ENCODE measurements around the gene FKBP6.

FKBP6 gene

GRCh38 chr7:73329861-73330581, 2.1 kb downstream of the FKBP6 start:
- Histone ChIP-seq H3K27ac (ENCODE audit: low read length) (no peak overlapping the region), H3K9ac (ENCODE audit: low read depth, low read length) (no peak overlapping the region), H3K27me3 (ENCODE audit: insufficient read depth, low read length, poor library complexity) (peaks cover 3% of the 10 kb centered on the region), H4K20me1 (ENCODE audit: insufficient read depth, low read length) (no peaks in the 10 kb centered on the region), H3K4me1 (ENCODE audit: insufficient read depth, low read length) (no peaks in the 10 kb centered on the region), H3K4me3 (ENCODE audit: low read depth in 1 of 2, low read length in 2 of 2) (no peak overlapping the region), H3K4me2 (ENCODE audit: insufficient read depth, low read length) (no peak overlapping the region), H2AFZ (ENCODE audit: low read depth, low read length) (no peak overlapping the region), H3K36me3 (ENCODE audit: insufficient read depth, low read length) (no peaks in the 10 kb centered on the region), H3K9me3 (ENCODE audit: insufficient read depth, low read length, severe bottlenecking) (no peaks in the 10 kb centered on the region), H3K79me2 (ENCODE audit: insufficient read depth, low read length) (no peaks in the 10 kb centered on the region)
- no peak for TF ChIP-seq CTCF (IDR thresholded peaks at IDR 0.05; ENCODE audit: borderline replicate concordance, extremely low read depth, low read length, poor library complexity, severe bottlenecking)
- DNase-seq, result no peak
- ATAC-seq (ENCODE audit: insufficient read depth, low read depth), result no peak

GRCh38 chr7:73330772-73331171, 2.8 kb downstream of the FKBP6 start:
- Histone ChIP-seq H3K36me3 (ENCODE audit: insufficient read depth, low read length) (no peaks in the 10 kb centered on the region), H3K4me3 (ENCODE audit: low read depth in 1 of 2, low read length in 2 of 2) (no peak overlapping the region), H3K27ac (ENCODE audit: low read length) (no peak overlapping the region), H3K4me1 (ENCODE audit: insufficient read depth, low read length) (no peaks in the 10 kb centered on the region), H3K79me2 (ENCODE audit: insufficient read depth, low read length) (no peaks in the 10 kb centered on the region), H3K27me3 (ENCODE audit: insufficient read depth, low read length, poor library complexity) (peaks cover 3% of the 10 kb centered on the region), H2AFZ (ENCODE audit: low read depth, low read length) (peak overlapping the region; percentile 26; the same call in 1 of the 2 replicates), H3K9ac (ENCODE audit: low read depth, low read length) (no peak overlapping the region), H3K4me2 (ENCODE audit: insufficient read depth, low read length) (no peak overlapping the region), H3K9me3 (ENCODE audit: insufficient read depth, low read length, severe bottlenecking) (no peaks in the 10 kb centered on the region), H4K20me1 (ENCODE audit: insufficient read depth, low read length) (no peaks in the 10 kb centered on the region)
- DNase-seq (no peak), ATAC-seq (ENCODE audit: insufficient read depth, low read depth) (no peak)
- TF ChIP-seq CTCF (IDR thresholded peaks at IDR 0.05; ENCODE audit: borderline replicate concordance, extremely low read depth, low read length, poor library complexity, severe bottlenecking) (no peak), EZH2 (IDR thresholded peaks at IDR 0.05; ENCODE audit: borderline replicate concordance, low read depth, low read length, severe bottlenecking) (no peak)

- no peaks in the 10 kb centered on the region for H4K20me1 ChIP-seq (ENCODE audit: insufficient read depth, low read length)
- no peak for TF ChIP-seq CTCF (IDR thresholded peaks at IDR 0.05; ENCODE audit: borderline replicate concordance, extremely low read depth, low read length, poor library complexity, severe bottlenecking)
- no peak for TF ChIP-seq EZH2 (IDR thresholded peaks at IDR 0.05; ENCODE audit: borderline replicate concordance, low read depth, low read length, severe bottlenecking)
Measured at GRCh38 chr7:73332447-73332846, 4.5 kb downstream of the FKBP6 start.

More at GRCh38 chr7:73332447-73332846, 4.5 kb downstream of the FKBP6 start:
- Histone ChIP-seq H3K27me3 (ENCODE audit: insufficient read depth, low read length, poor library complexity) (peaks cover 3% of the 10 kb centered on the region), H3K9ac (ENCODE audit: low read depth, low read length) (no peak overlapping the region), H3K9me3 (ENCODE audit: insufficient read depth, low read length, severe bottlenecking) (no peaks in the 10 kb centered on the region), H2AFZ (ENCODE audit: low read depth, low read length) (no peak overlapping the region), H3K27ac (ENCODE audit: low read length) (no peak overlapping the region), H3K4me2 (ENCODE audit: insufficient read depth, low read length) (no peak overlapping the region), H3K79me2 (ENCODE audit: insufficient read depth, low read length) (no peaks in the 10 kb centered on the region), H3K4me1 (ENCODE audit: insufficient read depth, low read length) (no peaks in the 10 kb centered on the region), H3K4me3 (ENCODE audit: low read depth in 1 of 2, low read length in 2 of 2) (no peak overlapping the region), H3K36me3 (ENCODE audit: insufficient read depth, low read length) (no peaks in the 10 kb centered on the region)
- DNase-seq (no peak), ATAC-seq (ENCODE audit: insufficient read depth, low read depth) (no peak)

Measured in DND-41 (cell line).